IPS-20b (cell line): ENCODE measurements around the gene CFHR4.

Experiments used
- H3K27ac ChIP-seq: one replicate; pipeline ENCODE4 v1.5.1; 2013; ENCODE audit warnings: low read length
- H3K27me3 ChIP-seq: 2 replicates; pipeline ENCODE4 v1.6.1; 2013; ENCODE audit warnings: mild to moderate bottlenecking, low read length, inconsistent platforms; ENCODE audit not compliant: insufficient read depth
- H3K36me3 ChIP-seq: 2 replicates; pipeline ENCODE4 v1.6.1; 2013; ENCODE audit warnings: low read depth, mild to moderate bottlenecking, inconsistent platforms, low read length, moderate library complexity; ENCODE audit not compliant: insufficient read depth
- H3K4me1 ChIP-seq: 2 replicates; pipeline ENCODE4 v1.6.1; 2013; ENCODE audit warnings: mild to moderate bottlenecking, control low read depth, inconsistent platforms, low read length, moderate library complexity; ENCODE audit not compliant: insufficient read depth
- H3K4me3 ChIP-seq: 2 replicates; pipeline ENCODE4 v1.5.1; 2013; ENCODE audit warnings: mild to moderate bottlenecking, low read length, inconsistent platforms
- H3K9ac ChIP-seq: 2 replicates; pipeline ENCODE4 v1.6.1; 2013; ENCODE audit warnings: low read depth, mild to moderate bottlenecking, inconsistent platforms, low read length, moderate library complexity
- H3K9me3 ChIP-seq: 2 replicates; pipeline ENCODE4 v1.6.1; 2013; ENCODE audit warnings: mild to moderate bottlenecking, low read depth, low read length, inconsistent platforms; ENCODE audit not compliant: insufficient read depth

The CFHR4 gene

GRCh38 chr1:196951711-196952394 is 64.0 kb downstream of the CFHR4 start:
- no peaks in the 10 kb centered on the region; the same call in 1 of the 2 replicates for H3K4me1 ChIP-seq
- no peak overlapping the region for H3K4me3 ChIP-seq
- no peak overlapping the region for H3K27ac ChIP-seq
- H3K9ac ChIP-seq: no peak overlapping the region
- H3K9me3 ChIP-seq: no peaks in the 10 kb centered on the region
- no peaks in the 10 kb centered on the region for H3K36me3 ChIP-seq
- H3K27me3 ChIP-seq: no peaks in the 10 kb centered on the region

DNA sequence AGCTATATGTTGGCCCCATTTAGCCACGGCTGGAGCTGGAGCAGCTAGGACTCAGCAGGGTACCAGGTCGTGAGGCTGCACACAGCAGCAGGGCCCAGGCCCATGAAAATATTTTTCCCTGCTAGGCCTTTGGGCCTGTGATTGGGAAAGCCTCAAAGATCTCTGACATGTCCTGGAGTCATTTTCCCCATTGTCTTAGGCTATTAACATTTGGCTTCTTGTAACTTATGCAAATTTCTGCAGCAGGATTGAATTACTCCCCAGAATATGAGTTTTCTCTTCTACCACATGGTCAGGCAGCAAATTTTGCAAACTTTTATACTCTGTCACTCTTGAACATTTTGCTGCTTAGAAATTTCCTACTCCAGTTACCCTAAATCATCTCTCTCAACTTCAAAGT is 66.9 kb downstream of the CFHR4 start:
- no peaks in the 10 kb centered on the region for H3K9me3 ChIP-seq
- no peak overlapping the region for H3K9ac ChIP-seq
- no peaks in the 10 kb centered on the region for H3K27me3 ChIP-seq
- H3K27ac ChIP-seq: no peak overlapping the region
- no peaks in the 10 kb centered on the region for H3K36me3 ChIP-seq
- no peaks in the 10 kb centered on the region; the same call in 1 of the 2 replicates for H3K4me1 ChIP-seq
- no peak overlapping the region for H3K4me3 ChIP-seq

- no peaks in the 10 kb centered on the region for H3K27me3 ChIP-seq
- H3K9ac ChIP-seq: no peak overlapping the region
- no peak overlapping the region for H3K27ac ChIP-seq
- H3K36me3 ChIP-seq: no peaks in the 10 kb centered on the region
- no peaks in the 10 kb centered on the region; the same call in 1 of the 2 replicates for H3K4me1 ChIP-seq
- H3K9me3 ChIP-seq: no peaks in the 10 kb centered on the region
- H3K4me3 ChIP-seq: no peak overlapping the region
Observed at GRCh38 chr1:196955926-196956325, 68.1 kb downstream of the CFHR4 start.

DNA sequence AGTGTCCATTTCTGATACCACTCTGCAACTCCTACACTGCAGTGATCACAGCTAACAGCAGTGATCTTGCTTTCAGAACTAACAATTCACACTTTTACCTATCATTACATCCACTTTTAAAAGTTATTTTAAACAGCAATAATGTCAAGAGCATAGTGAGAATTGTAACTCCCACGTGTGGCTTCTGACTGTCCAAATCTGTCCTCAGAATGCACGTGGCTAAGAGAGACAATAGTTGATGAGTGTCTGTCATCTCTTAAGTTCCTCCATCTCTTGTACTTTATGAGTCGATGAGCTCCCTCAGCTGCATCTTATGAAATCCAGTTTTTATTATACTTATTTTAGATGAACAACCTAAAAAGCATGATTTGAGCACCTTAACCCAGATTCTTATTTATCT is 73.0 kb downstream of the CFHR4 start:
- H3K4me3 ChIP-seq: no peak overlapping the region
- no peaks in the 10 kb centered on the region for H3K36me3 ChIP-seq
- H3K27ac ChIP-seq: no peak overlapping the region
- H3K27me3 ChIP-seq: no peaks in the 10 kb centered on the region
- no peaks in the 10 kb centered on the region for H3K4me1 ChIP-seq
- no peaks in the 10 kb centered on the region for H3K9me3 ChIP-seq
- H3K9ac ChIP-seq: no peak overlapping the region
